Thyroid gland (tissue), 4 donors: ENCODE data around the gene SGCD.

Experiments
- POLR2A ChIP-seq, 2 donors: fragments of 450-650 bp; IDR thresholded peaks; one replicate each; pipeline ENCODE4 v1.6.1; 2017; ENCODE audit warnings: antibody characterized with exemption in 2 of 2, mild to moderate bottlenecking in 2 of 2, moderate library complexity in 1 of 2
- TF ChIP-seq, protein P1 (sequence below), 6 experiments: fragments of 200-600 bp in 3 of 6; fragments of 450-650 bp in 3 of 6; sonication (generic) in 3 of 6; IDR thresholded peaks; one replicate each; pipeline ENCODE4 v1.5.1; 2016 to 2019; ENCODE audit warnings: antibody characterized with exemption in 6 of 6, mild to moderate bottlenecking in 2 of 6, inconsistent platforms in 1 of 6, moderate library complexity in 1 of 6

DNA sequence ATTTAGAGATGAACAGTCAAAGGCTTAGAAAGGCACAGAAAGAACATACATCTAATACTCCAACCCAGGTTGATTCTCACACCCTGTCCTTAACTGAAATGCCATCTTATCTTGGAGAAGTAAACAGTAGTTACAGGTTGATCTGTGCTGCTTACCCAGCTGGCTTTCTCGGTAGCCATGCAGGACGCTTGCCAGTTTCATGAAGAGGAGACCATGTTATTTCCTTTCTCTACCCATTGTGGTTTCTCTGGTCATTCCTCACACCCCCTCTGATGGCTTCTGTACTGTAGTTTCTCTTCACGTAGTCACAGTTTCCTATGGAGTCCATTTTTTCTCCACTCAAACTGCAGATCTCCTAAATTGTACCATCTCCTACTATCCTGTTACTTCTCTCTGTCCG lies 206.0 kb downstream of the SGCD start:
- TF ChIP-seq, protein P1, sequence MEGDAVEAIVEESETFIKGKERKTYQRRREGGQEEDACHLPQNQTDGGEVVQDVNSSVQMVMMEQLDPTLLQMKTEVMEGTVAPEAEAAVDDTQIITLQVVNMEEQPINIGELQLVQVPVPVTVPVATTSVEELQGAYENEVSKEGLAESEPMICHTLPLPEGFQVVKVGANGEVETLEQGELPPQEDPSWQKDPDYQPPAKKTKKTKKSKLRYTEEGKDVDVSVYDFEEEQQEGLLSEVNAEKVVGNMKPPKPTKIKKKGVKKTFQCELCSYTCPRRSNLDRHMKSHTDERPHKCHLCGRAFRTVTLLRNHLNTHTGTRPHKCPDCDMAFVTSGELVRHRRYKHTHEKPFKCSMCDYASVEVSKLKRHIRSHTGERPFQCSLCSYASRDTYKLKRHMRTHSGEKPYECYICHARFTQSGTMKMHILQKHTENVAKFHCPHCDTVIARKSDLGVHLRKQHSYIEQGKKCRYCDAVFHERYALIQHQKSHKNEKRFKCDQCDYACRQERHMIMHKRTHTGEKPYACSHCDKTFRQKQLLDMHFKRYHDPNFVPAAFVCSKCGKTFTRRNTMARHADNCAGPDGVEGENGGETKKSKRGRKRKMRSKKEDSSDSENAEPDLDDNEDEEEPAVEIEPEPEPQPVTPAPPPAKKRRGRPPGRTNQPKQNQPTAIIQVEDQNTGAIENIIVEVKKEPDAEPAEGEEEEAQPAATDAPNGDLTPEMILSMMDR (IDR thresholded peaks at IDR 0.05), result no peak
- TF ChIP-seq POLR2A (IDR thresholded peaks at IDR 0.05), result no peak
